Immature natural killer cell (primary cell): ENCODE measurements around the gene RND3. TPM values are rescaled to one million over a fixed set of nuclear protein-coding genes. Genes with fewer than 3 reads are reported as not detected.

Experiments
- DNase-seq, 3 donors: peaks; one replicate each; pipeline ENCODE4 v3.0.0; 2022; ENCODE audit warnings: mixed read lengths in 1 of 3
- H3K27ac Mint-ChIP-seq, 6 donors: one replicate each; pipeline ENCODE4 v1.8.0; 2020; ENCODE audit warnings: mixed read lengths in 6 of 6, mild to moderate bottlenecking in 5 of 6, inconsistent platforms in 4 of 6, moderate library complexity in 3 of 6
- H3K27me3 Mint-ChIP-seq, 3 donors: one replicate each; pipeline ENCODE4 v1.8.0; 2020 to 2021; ENCODE audit warnings: low read depth in 3 of 3, mild to moderate bottlenecking in 3 of 3, mixed read lengths in 3 of 3, moderate library complexity in 3 of 3, inconsistent platforms in 1 of 3
- H3K36me3 Mint-ChIP-seq, 3 donors: one replicate each; pipeline ENCODE4 v1.8.0; 2020; ENCODE audit warnings: mixed read lengths in 3 of 3, inconsistent platforms in 2 of 3, mild to moderate bottlenecking in 2 of 3
- H3K4me1 Mint-ChIP-seq, 2 donors: one replicate each; pipeline ENCODE4 v1.8.0; 2020; ENCODE audit warnings: inconsistent platforms in 2 of 2, mild to moderate bottlenecking in 2 of 2, mixed read lengths in 2 of 2, moderate library complexity in 1 of 2
- H3K4me3 Mint-ChIP-seq, 5 donors: one replicate each; pipeline ENCODE4 v1.8.0; 2020; ENCODE audit warnings: mild to moderate bottlenecking in 5 of 5, mixed read lengths in 5 of 5, inconsistent platforms in 3 of 5, moderate library complexity in 3 of 5
- H3K9me3 Mint-ChIP-seq, 6 donors: one replicate each; pipeline ENCODE4 v1.8.0; 2020; ENCODE audit warnings: mild to moderate bottlenecking in 6 of 6, mixed read lengths in 6 of 6, inconsistent platforms in 4 of 6, moderate library complexity in 3 of 6
- polyA plus RNA-seq, 3 donors: library from polyadenylated mRNA; unstranded; fragments of 300-500 nt; fragmentation: Illumina TruSeq; gene quantifications; one replicate each; pipeline ENCODE4 v1.2.3, GENCODE V29; 2021

The RND3 gene
- polyA plus RNA-seq, 3 donors from 2014 or later = not detected

- no peak overlapping the region for H3K27ac Mint-ChIP-seq
- H3K27me3 Mint-ChIP-seq = no peaks in the 10 kb centered on the region
- DNase-seq = no peak
- H3K9me3 Mint-ChIP-seq = peaks cover 0 to 5% (median 2%) of the 10 kb centered on the region in 6 donors
- H3K4me1 Mint-ChIP-seq = no peaks in the 10 kb centered on the region
- H3K4me3 Mint-ChIP-seq = no peak overlapping the region
- no peaks in the 10 kb centered on the region for H3K36me3 Mint-ChIP-seq
Observed at GRCh38 chr2:150476809-150477302, 10.6 kb downstream of the RND3 start.

- Mint-ChIP-seq H3K9me3 (peaks cover 0 to 5% (median 2%) of the 10 kb centered on the region in 6 donors), H3K4me3 (no peak overlapping the region), H3K4me1 (no peaks in the 10 kb centered on the region), H3K27ac (no peak overlapping the region), H3K36me3 (no peaks in the 10 kb centered on the region), H3K27me3 (no peaks in the 10 kb centered on the region)
- DNase-seq = no peak
Observed at GRCh38 chr2:150476286-150476685, 11.2 kb downstream of the RND3 start.

- no peaks in the 10 kb centered on the region for H3K4me1 Mint-ChIP-seq
- H3K9me3 Mint-ChIP-seq = peaks cover 0 to 9% (median 2%) of the 10 kb centered on the region in 6 donors
- DNase-seq = no peak
- no peak overlapping the region for H3K27ac Mint-ChIP-seq
- H3K4me3 Mint-ChIP-seq = no peak overlapping the region
- H3K27me3 Mint-ChIP-seq = no peaks in the 10 kb centered on the region
- no peaks in the 10 kb centered on the region for H3K36me3 Mint-ChIP-seq
Observed at GRCh38 chr2:150475479-150476250, 11.8 kb downstream of the RND3 start.

GRCh38 chr2:150474326-150475074 is 13.0 kb downstream of the RND3 start:
- Mint-ChIP-seq H3K27ac (no peak overlapping the region), H3K36me3 (no peaks in the 10 kb centered on the region), H3K9me3 (peaks cover 1 to 10% (median 4%) of the 10 kb centered on the region in 6 donors), H3K4me1 (no peaks in the 10 kb centered on the region), H3K4me3 (no peak overlapping the region), H3K27me3 (peaks cover 0 to 3% (median 0%) of the 10 kb centered on the region in 3 donors)
- no peak for DNase-seq

- no peak for DNase-seq
- H3K27me3 Mint-ChIP-seq = peaks cover 0 to 3% (median 0%) of the 10 kb centered on the region in 3 donors
- no peaks in the 10 kb centered on the region for H3K4me1 Mint-ChIP-seq
- H3K4me3 Mint-ChIP-seq = no peak overlapping the region
- no peaks in the 10 kb centered on the region for H3K36me3 Mint-ChIP-seq
- peaks cover 0 to 10% (median 6%) of the 10 kb centered on the region in 6 donors for H3K9me3 Mint-ChIP-seq
- H3K27ac Mint-ChIP-seq = no peak overlapping the region
Observed at GRCh38 chr2:150473767-150474166, 13.7 kb downstream of the RND3 start.

GRCh38 chr2:150472511-150472899 is 15.0 kb downstream of the RND3 start:
- H3K27me3 Mint-ChIP-seq = peaks cover 0 to 3% (median 0%) of the 10 kb centered on the region in 3 donors
- H3K27ac Mint-ChIP-seq = no peak overlapping the region
- no peak for DNase-seq
- peaks cover 0 to 10% (median 6%) of the 10 kb centered on the region in 6 donors for H3K9me3 Mint-ChIP-seq
- no peaks in the 10 kb centered on the region for H3K4me1 Mint-ChIP-seq
- H3K4me3 Mint-ChIP-seq = no peak overlapping the region
- no peaks in the 10 kb centered on the region for H3K36me3 Mint-ChIP-seq

- Mint-ChIP-seq H3K9me3 (peaks cover 0 to 10% (median 6%) of the 10 kb centered on the region in 6 donors), H3K36me3 (no peaks in the 10 kb centered on the region), H3K4me1 (no peaks in the 10 kb centered on the region), H3K27ac (no peak overlapping the region), H3K4me3 (no peak overlapping the region), H3K27me3 (peaks cover 0 to 3% (median 0%) of the 10 kb centered on the region in 3 donors)
- DNase-seq = no peak
Observed at GRCh38 chr2:150471813-150472510, 15.5 kb downstream of the RND3 start.

- Mint-ChIP-seq H3K27me3 (peaks cover 0 to 3% (median 0%) of the 10 kb centered on the region in 3 donors), H3K27ac (no peak overlapping the region), H3K9me3 (peaks cover 0 to 16% (median 5%) of the 10 kb centered on the region in 6 donors), H3K4me3 (no peak overlapping the region), H3K36me3 (no peaks in the 10 kb centered on the region), H3K4me1 (no peaks in the 10 kb centered on the region)
- DNase-seq = no peak
Observed at GRCh38 chr2:150470435-150470834, 17.0 kb downstream of the RND3 start.

GRCh38 chr2:150469706-150470274 is 17.7 kb downstream of the RND3 start:
- H3K9me3 Mint-ChIP-seq = peaks cover 0 to 16% (median 5%) of the 10 kb centered on the region in 6 donors
- H3K4me3 Mint-ChIP-seq = no peak overlapping the region
- H3K36me3 Mint-ChIP-seq = no peaks in the 10 kb centered on the region
- no peak for DNase-seq
- no peak overlapping the region for H3K27ac Mint-ChIP-seq
- H3K27me3 Mint-ChIP-seq = peaks cover 0 to 3% (median 0%) of the 10 kb centered on the region in 3 donors
- no peaks in the 10 kb centered on the region for H3K4me1 Mint-ChIP-seq

- H3K4me3 Mint-ChIP-seq = no peak overlapping the region
- no peak overlapping the region for H3K27ac Mint-ChIP-seq
- no peak for DNase-seq
- H3K4me1 Mint-ChIP-seq = no peaks in the 10 kb centered on the region
- H3K9me3 Mint-ChIP-seq = peaks cover 1 to 11% (median 7%) of the 10 kb centered on the region in 6 donors
- no peaks in the 10 kb centered on the region for H3K36me3 Mint-ChIP-seq
- peaks cover 0 to 3% (median 0%) of the 10 kb centered on the region in 3 donors for H3K27me3 Mint-ChIP-seq
Observed at GRCh38 chr2:150468350-150468960, 19.0 kb downstream of the RND3 start.

GRCh38 chr2:150467621-150467963 is 19.9 kb downstream of the RND3 start:
- H3K27ac Mint-ChIP-seq = no peak overlapping the region
- H3K4me1 Mint-ChIP-seq = no peaks in the 10 kb centered on the region
- H3K36me3 Mint-ChIP-seq = no peaks in the 10 kb centered on the region
- H3K9me3 Mint-ChIP-seq = peaks cover 1 to 15% (median 9%) of the 10 kb centered on the region in 6 donors
- peaks cover 0 to 3% (median 0%) of the 10 kb centered on the region in 3 donors for H3K27me3 Mint-ChIP-seq
- no peak for DNase-seq
- no peak overlapping the region for H3K4me3 Mint-ChIP-seq

- H3K27me3 Mint-ChIP-seq = peaks cover 0 to 3% (median 0%) of the 10 kb centered on the region in 3 donors
- H3K27ac Mint-ChIP-seq = no peak overlapping the region
Observed at GRCh38 chr2:150466741-150467620, 20.5 kb downstream of the RND3 start.

More at GRCh38 chr2:150466741-150467620, 20.5 kb downstream of the RND3 start:
- Mint-ChIP-seq H3K9me3 (peaks cover 1 to 15% (median 9%) of the 10 kb centered on the region in 6 donors), H3K4me3 (no peak overlapping the region), H3K36me3 (no peaks in the 10 kb centered on the region), H3K4me1 (no peaks in the 10 kb centered on the region)
- DNase-seq = no peak
